ENCODE results near the gene SORCS2. TPM values are rescaled to one million over a fixed set of nuclear protein-coding genes. Genes with fewer than 3 reads are reported as not detected.

SORCS2 gene
- total RNA-seq, 2 experiments from 2014 or later = 0.03 TPM; not detected in 1

GRCh38 chr4:7565483-7565882, 373.1 kb downstream of the SORCS2 start:
- BruUV-seq (replicated peaks) = no TSS peak
- no peak overlapping the region for H3K4me2 ChIP-seq (ENCODE audit: low read length)
- H4K20me1 ChIP-seq (ENCODE audit: insufficient read depth, low read length) = no peaks in the 10 kb centered on the region
- no peak overlapping the region for H3K27ac ChIP-seq (ENCODE audit: low read depth, low read length, poor library complexity, severe bottlenecking)
- TF ChIP-seq EZH2phosphoT487 (IDR thresholded peaks at IDR 0.05; ENCODE audit: borderline replicate concordance, low read depth, low read length) = no peak
- TF ChIP-seq CTCF (conservative IDR thresholded peaks at IDR 0.05; ENCODE audit: low read length) = no peak
- H3K9me2 ChIP-seq (ENCODE audit: insufficient read depth, low read length) = no peaks in the 10 kb centered on the region
- H2AFZ ChIP-seq (ENCODE audit: low read length) = no peak overlapping the region
- intact Hi-C loops (cut with micrococcal nuclease; ENCODE audit: unreplicated experiment) = no loop called here
- DNase-seq (ENCODE audit: low spot score) = no peak
- no peaks in the 10 kb centered on the region for H3K79me2 ChIP-seq (ENCODE audit: insufficient read depth, low read depth, low read length)
- no peaks in the 10 kb centered on the region for H3K9me3 ChIP-seq (ENCODE audit: low read length)
- H3K4me1 ChIP-seq (ENCODE audit: insufficient read depth, low read length, poor library complexity, severe bottlenecking) = no peaks in the 10 kb centered on the region
- ChIA-PET CTCF (ENCODE audit: unreplicated experiment) (no interaction called here), POLR2A (no interaction called here)
- no peak overlapping the region for H3K4me3 ChIP-seq (ENCODE audit: low read depth, low read length, poor library complexity, severe bottlenecking)
- no peaks in the 10 kb centered on the region for H3K36me3 ChIP-seq (ENCODE audit: insufficient read depth, low read length)

GRCh38 chr4:7569810-7570783, 377.8 kb downstream of the SORCS2 start:
- Histone ChIP-seq H4K20me1 (ENCODE audit: insufficient read depth, low read length) (no peaks in the 10 kb centered on the region), H3K4me3 (ENCODE audit: low read depth, low read length, poor library complexity, severe bottlenecking) (no peak overlapping the region), H3K9me2 (ENCODE audit: insufficient read depth, low read length) (no peaks in the 10 kb centered on the region), H3K4me1 (ENCODE audit: insufficient read depth, low read length, poor library complexity, severe bottlenecking) (no peaks in the 10 kb centered on the region), H3K36me3 (ENCODE audit: insufficient read depth, low read length) (no peaks in the 10 kb centered on the region), H3K79me2 (ENCODE audit: insufficient read depth, low read depth, low read length) (no peaks in the 10 kb centered on the region), H3K9me3 (ENCODE audit: low read length) (no peaks in the 10 kb centered on the region), H3K27ac (ENCODE audit: low read depth, low read length, poor library complexity, severe bottlenecking) (no peak overlapping the region), H3K4me2 (ENCODE audit: low read length) (no peak overlapping the region), H2AFZ (ENCODE audit: low read length) (no peak overlapping the region)
- intact Hi-C loops (cut with micrococcal nuclease; ENCODE audit: unreplicated experiment) = no loop called here
- TF ChIP-seq EZH2phosphoT487 (IDR thresholded peaks at IDR 0.05; ENCODE audit: borderline replicate concordance, low read depth, low read length) = no peak
- no peak for TF ChIP-seq CTCF (conservative IDR thresholded peaks at IDR 0.05; ENCODE audit: low read length)
- no peak for DNase-seq (ENCODE audit: low spot score)
- ChIA-PET CTCF (ENCODE audit: unreplicated experiment) (no interaction called here), POLR2A (no interaction called here)
- BruUV-seq (replicated peaks) = no TSS peak

- H3K27ac ChIP-seq (ENCODE audit: low read depth, low read length, poor library complexity, severe bottlenecking) = no peak overlapping the region
- DNase-seq (ENCODE audit: low spot score) = no peak
- no peak overlapping the region for H3K4me3 ChIP-seq (ENCODE audit: low read depth, low read length, poor library complexity, severe bottlenecking)
- no peaks in the 10 kb centered on the region for H3K79me2 ChIP-seq (ENCODE audit: insufficient read depth, low read depth, low read length)
- BruUV-seq (replicated peaks) = no TSS peak
- H3K9me3 ChIP-seq (ENCODE audit: low read length) = 0 out of 2 replicates have a peak, but pooled peaks cover 6% of the 10 kb centered on the region
- ChIA-PET CTCF (ENCODE audit: unreplicated experiment) (no interaction called here), POLR2A (no interaction called here)
- H4K20me1 ChIP-seq (ENCODE audit: insufficient read depth, low read length) = no peaks in the 10 kb centered on the region
- intact Hi-C loops (cut with micrococcal nuclease; ENCODE audit: unreplicated experiment) = no loop called here
- no peaks in the 10 kb centered on the region for H3K9me2 ChIP-seq (ENCODE audit: insufficient read depth, low read length)
- TF ChIP-seq CTCF (conservative IDR thresholded peaks at IDR 0.05; ENCODE audit: low read length) (no peak), EZH2phosphoT487 (IDR thresholded peaks at IDR 0.05; ENCODE audit: borderline replicate concordance, low read depth, low read length) (no peak)
- no peaks in the 10 kb centered on the region for H3K36me3 ChIP-seq (ENCODE audit: insufficient read depth, low read length)
- no peaks in the 10 kb centered on the region for H3K4me1 ChIP-seq (ENCODE audit: insufficient read depth, low read length, poor library complexity, severe bottlenecking)
- no peak overlapping the region for H2AFZ ChIP-seq (ENCODE audit: low read length)
- no peak overlapping the region for H3K4me2 ChIP-seq (ENCODE audit: low read length)
Measured at GRCh38 chr4:7571001-7571400, 378.7 kb downstream of the SORCS2 start.

All from OCI-LY7 (cell line).